Stomach (tissue), 9 donors: ENCODE results near the gene OPCML. TPM values are rescaled to one million over a fixed set of nuclear protein-coding genes. Genes with fewer than 3 reads are reported as not detected.

Experiments
- DNase-seq, 2 donors: peaks; one replicate each; pipeline versions ENCODE4 v3.0.0 to v3.0.0-alpha.2; 2013 to 2019
- H3K27ac ChIP-seq, 5 donors: fragments of 200-600 bp in 4 of 5; sonication (generic) in 4 of 5; one replicate each; pipeline ENCODE4 v1.5.1; 2013 to 2019; ENCODE audit warnings: mild to moderate bottlenecking in 1 of 5, moderate library complexity in 1 of 5
- H3K27me3 ChIP-seq, 3 donors: fragments of 200-600 bp; sonication (generic); one replicate each; pipeline ENCODE4 v1.5.1; 2017 to 2019; ENCODE audit warnings: mixed run types in 1 of 3
- H3K36me3 ChIP-seq, 4 donors: fragments of 200-600 bp; sonication (generic); 1 replicate in 3 of 4; 2 replicates in 1 of 4; pipeline ENCODE4 v1.5.1; 2016 to 2019
- H3K4me1 ChIP-seq, 4 donors: fragments of 200-600 bp; sonication (generic); one replicate each; pipeline ENCODE4 v1.5.1; 2016 to 2019
- H3K4me3 ChIP-seq, 4 donors: fragments of 200-600 bp; sonication (generic) in 3 of 4; one replicate each; pipeline ENCODE4 v1.5.1; 2016 to 2019; ENCODE audit warnings: mild to moderate bottlenecking in 1 of 4
- H3K9me3 ChIP-seq, 4 donors: fragments of 200-600 bp; sonication (generic); one replicate each; pipeline ENCODE4 v1.5.1; 2016 to 2019
- CTCF ChIP-seq, 7 experiments: fragments of 450-650 bp in 4 of 7; fragments of 200-600 bp in 3 of 7; sonication (generic) in 3 of 7; IDR thresholded peaks; one replicate each; pipeline ENCODE4 v1.5.1; 2016 to 2019; ENCODE audit warnings: antibody characterized with exemption in 7 of 7, control low read depth in 2 of 7, mild to moderate bottlenecking in 1 of 7
- EP300 ChIP-seq: sonication (generic); formaldehyde crosslinking; IDR thresholded peaks from one replicate; pipeline ENCODE4 v1.6.1; 2017; ENCODE audit warnings: antibody characterized with exemption
- POLR2A ChIP-seq, 4 donors: fragments of 450-650 bp; IDR thresholded peaks; one replicate each; pipeline ENCODE4 v1.6.1; 2016; ENCODE audit warnings: antibody characterized with exemption in 4 of 4, control low read depth in 2 of 4, mild to moderate bottlenecking in 1 of 4, moderate library complexity in 1 of 4
- POLR2AphosphoS5 ChIP-seq, 3 donors: sonication (generic); formaldehyde crosslinking; IDR thresholded peaks; one replicate each; pipeline ENCODE4 v1.6.1; 2016; ENCODE audit warnings: antibody characterized with exemption in 3 of 3
- WGBS, 5 donors: extraction: QIAGEN DNeasy Blood & Tissue Kit in 3 of 5; methylation state at CpG; one replicate each; pipeline versions ENCODE4 v1.1.5 to v1.1.7; 2013 to 2018; 5-methylcytosine and 5-hydroxymethylcytosine counted together
- intact Hi-C: fragments of 100-400 bp; cut with DNase I; formaldehyde crosslinking; loops from one replicate; pipeline ENCODE4 v1.15.1; 2023; ENCODE audit warnings: low total_unique reads
- polyA plus RNA-seq, 3 donors: library from polyadenylated mRNA; stranded (reverse); fragments of 200-250 nt; gene quantifications; one replicate each; pipeline ENCODE4 v1.2.3, GENCODE V29; 2013
- total RNA-seq, 5 donors: library from RNA; depleted of rRNA; stranded (reverse); fragments of >200 nt; gene quantifications; one replicate each; pipeline versions ENCODE4 v1.1.0 to v1.2.3, GENCODE V29; 2014 to 2016
- donor health status: healthy with polysubstance abuse.
- donor health status: Bipolar disorder and iron deficiency.
- donor health status: healthy.

Gene OPCML
- total and polyA plus RNA-seq, 8 donors: 0.03 to 0.92 (median 0.55) TPM; not detected in 3

GRCh38 chr11:132818951-132819350 is 713.4 kb downstream of the OPCML start:
- WGBS, 5 donors: 52 to 82% (median 79%) methylated on average over 1 of the region's 1 CpG
- intact Hi-C loops: no loop called here
- Histone ChIP-seq H3K9me3 (no peaks in the 10 kb centered on the region), H3K27ac (no peak overlapping the region), H3K36me3 (no peaks in the 10 kb centered on the region), H3K4me1 (no peaks in the 10 kb centered on the region), H3K4me3 (no peak overlapping the region), H3K27me3 (no peaks in the 10 kb centered on the region)
- no peak for TF ChIP-seq POLR2AphosphoS5 (IDR thresholded peaks at IDR 0.05)
- no peak for TF ChIP-seq EP300
- no peak for TF ChIP-seq CTCF (IDR thresholded peaks at IDR 0.05)
- TF ChIP-seq POLR2A (IDR thresholded peaks at IDR 0.05): no peak
- no peak for DNase-seq

GRCh38 chr11:132817387-132817786 is 714.9 kb downstream of the OPCML start:
- Histone ChIP-seq H3K9me3 (no peaks in the 10 kb centered on the region), H3K27ac (no peak overlapping the region), H3K27me3 (no peaks in the 10 kb centered on the region), H3K36me3 (no peaks in the 10 kb centered on the region), H3K4me3 (no peak overlapping the region), H3K4me1 (no peaks in the 10 kb centered on the region)
- 94 to 97% (median 95%) methylated on average over 1 of the region's 1 CpG for WGBS, 5 donors
- TF ChIP-seq POLR2A (IDR thresholded peaks at IDR 0.05): no peak
- no peak for TF ChIP-seq CTCF (IDR thresholded peaks at IDR 0.05)
- TF ChIP-seq EP300: no peak
- no peak for TF ChIP-seq POLR2AphosphoS5 (IDR thresholded peaks at IDR 0.05)
- DNase-seq: no peak
- intact Hi-C loops: no loop called here

GRCh38 chr11:132814410-132814809 is 717.9 kb downstream of the OPCML start:
- Histone ChIP-seq H3K4me3 (no peak overlapping the region), H3K36me3 (no peaks in the 10 kb centered on the region), H3K27ac (no peak overlapping the region), H3K9me3 (no peaks in the 10 kb centered on the region), H3K27me3 (no peaks in the 10 kb centered on the region), H3K4me1 (no peaks in the 10 kb centered on the region)
- WGBS, 5 donors: 68 to 80% (median 71%) methylated on average over 2 of the region's 2 CpGs
- TF ChIP-seq POLR2AphosphoS5 (IDR thresholded peaks at IDR 0.05) (no peak), CTCF (IDR thresholded peaks at IDR 0.05) (no peak), POLR2A (IDR thresholded peaks at IDR 0.05) (no peak), EP300 (no peak)
- intact Hi-C loops: no loop called here
- DNase-seq: no peak

GRCh38 chr11:132811649-132812048 is 720.7 kb downstream of the OPCML start:
- Histone ChIP-seq H3K9me3 (no peaks in the 10 kb centered on the region), H3K4me1 (no peaks in the 10 kb centered on the region), H3K36me3 (no peaks in the 10 kb centered on the region), H3K4me3 (no peak overlapping the region), H3K27me3 (no peaks in the 10 kb centered on the region), H3K27ac (no peak overlapping the region)
- 82 to 89% (median 87%) methylated on average over 6 of the region's 6 CpGs for WGBS, 5 donors
- no peak for DNase-seq
- intact Hi-C loops: no loop called here
- TF ChIP-seq CTCF (IDR thresholded peaks at IDR 0.05): no peak
- no peak for TF ChIP-seq POLR2A (IDR thresholded peaks at IDR 0.05)
- no peak for TF ChIP-seq POLR2AphosphoS5 (IDR thresholded peaks at IDR 0.05)
- no peak for TF ChIP-seq EP300
